ENCODE results near the gene MINK1. TPM values are rescaled to one million over a fixed set of nuclear protein-coding genes. Genes with fewer than 3 reads are reported as not detected.
"Not testable (repeated sequence)": the region's sequence is repeated elsewhere in the genome, so short reads cannot be mapped to it uniquely, and the experiment has no call there.

The MINK1 gene
- total RNA-seq, 1 donor from 2014 or later, result 58.4 TPM

DNA sequence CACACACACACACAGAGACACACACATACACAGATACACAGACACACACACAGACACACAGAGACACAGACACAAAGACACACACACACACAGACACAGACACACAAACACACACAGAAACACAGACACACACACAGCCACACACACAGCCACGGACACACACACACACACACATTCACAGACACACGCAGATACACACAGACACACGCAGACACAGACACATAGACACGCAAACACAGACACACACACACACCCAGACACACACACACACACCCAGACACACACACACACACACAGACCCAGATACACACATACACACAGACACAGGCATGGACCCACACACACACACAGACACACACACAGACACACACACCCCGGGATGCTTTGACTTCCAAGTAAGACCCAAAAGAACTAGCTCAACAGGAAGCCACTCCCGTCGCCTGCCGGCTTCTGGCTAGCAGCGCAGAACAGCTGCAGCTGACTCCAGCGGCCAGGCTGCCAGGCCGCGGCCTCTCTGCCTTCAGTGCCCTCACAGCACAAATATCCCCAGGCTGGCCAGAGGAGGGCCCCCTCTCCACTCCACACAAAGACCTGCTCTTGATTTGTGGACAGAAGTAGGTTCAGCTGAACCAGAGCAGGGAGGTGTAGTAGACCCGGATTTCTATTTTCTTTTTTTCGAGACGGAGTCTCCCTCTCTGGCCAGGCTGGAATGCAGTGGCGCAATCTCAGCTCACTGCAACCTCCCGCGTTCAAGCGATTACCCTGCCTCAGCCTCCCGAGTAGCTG lies 75.8 kb downstream of the MINK1 start:
- Histone ChIP-seq H3K36me3 (ENCODE audit: control insufficient read depth, insufficient read depth, low read length) (no peaks in the 10 kb centered on the region), H3K4me3 (ENCODE audit: low read depth, low read length) (no peak overlapping the region), H3K27me3 (ENCODE audit: control insufficient read depth, insufficient read depth, low read length) (no peaks in the 10 kb centered on the region)
- no peak for FAIRE-seq
- DNase-seq (ENCODE audit: low read depth), result peak; percentile 91
- TF ChIP-seq, protein P1, sequence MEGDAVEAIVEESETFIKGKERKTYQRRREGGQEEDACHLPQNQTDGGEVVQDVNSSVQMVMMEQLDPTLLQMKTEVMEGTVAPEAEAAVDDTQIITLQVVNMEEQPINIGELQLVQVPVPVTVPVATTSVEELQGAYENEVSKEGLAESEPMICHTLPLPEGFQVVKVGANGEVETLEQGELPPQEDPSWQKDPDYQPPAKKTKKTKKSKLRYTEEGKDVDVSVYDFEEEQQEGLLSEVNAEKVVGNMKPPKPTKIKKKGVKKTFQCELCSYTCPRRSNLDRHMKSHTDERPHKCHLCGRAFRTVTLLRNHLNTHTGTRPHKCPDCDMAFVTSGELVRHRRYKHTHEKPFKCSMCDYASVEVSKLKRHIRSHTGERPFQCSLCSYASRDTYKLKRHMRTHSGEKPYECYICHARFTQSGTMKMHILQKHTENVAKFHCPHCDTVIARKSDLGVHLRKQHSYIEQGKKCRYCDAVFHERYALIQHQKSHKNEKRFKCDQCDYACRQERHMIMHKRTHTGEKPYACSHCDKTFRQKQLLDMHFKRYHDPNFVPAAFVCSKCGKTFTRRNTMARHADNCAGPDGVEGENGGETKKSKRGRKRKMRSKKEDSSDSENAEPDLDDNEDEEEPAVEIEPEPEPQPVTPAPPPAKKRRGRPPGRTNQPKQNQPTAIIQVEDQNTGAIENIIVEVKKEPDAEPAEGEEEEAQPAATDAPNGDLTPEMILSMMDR (IDR thresholded peaks at IDR 0.05; ENCODE audit: insufficient read depth, low read length, severe bottlenecking), result peak; percentile 84

DNA sequence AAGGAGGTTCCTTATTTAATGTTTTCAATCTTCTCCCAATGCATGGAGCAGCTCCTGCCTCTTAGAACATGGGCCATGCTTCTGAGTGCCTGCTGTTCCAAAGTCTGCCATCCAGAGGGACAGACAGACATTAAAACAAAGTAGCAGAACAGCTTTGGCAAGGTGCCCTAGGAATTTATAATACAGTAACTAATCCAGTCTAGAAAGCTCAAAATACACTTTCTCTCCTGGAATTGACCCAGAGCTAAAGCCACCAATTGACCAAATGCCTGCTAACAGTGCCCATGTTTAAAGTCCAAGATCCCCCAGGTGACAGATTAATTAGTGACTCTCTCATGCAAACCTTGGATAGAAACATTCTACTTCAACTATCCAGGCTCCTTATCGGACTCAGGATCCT lies 80.9 kb downstream of the MINK1 start:
- no peak overlapping the region for H3K4me3 ChIP-seq (ENCODE audit: low read depth, low read length)
- no peaks in the 10 kb centered on the region for H3K36me3 ChIP-seq (ENCODE audit: control insufficient read depth, insufficient read depth, low read length)
- DNase-seq (ENCODE audit: low read depth) (no peak), FAIRE-seq (no peak)
- no peaks in the 10 kb centered on the region for H3K27me3 ChIP-seq (ENCODE audit: control insufficient read depth, insufficient read depth, low read length)
- TF ChIP-seq, protein P1 (IDR thresholded peaks at IDR 0.05; ENCODE audit: insufficient read depth, low read length, severe bottlenecking), result no peak

DNA sequence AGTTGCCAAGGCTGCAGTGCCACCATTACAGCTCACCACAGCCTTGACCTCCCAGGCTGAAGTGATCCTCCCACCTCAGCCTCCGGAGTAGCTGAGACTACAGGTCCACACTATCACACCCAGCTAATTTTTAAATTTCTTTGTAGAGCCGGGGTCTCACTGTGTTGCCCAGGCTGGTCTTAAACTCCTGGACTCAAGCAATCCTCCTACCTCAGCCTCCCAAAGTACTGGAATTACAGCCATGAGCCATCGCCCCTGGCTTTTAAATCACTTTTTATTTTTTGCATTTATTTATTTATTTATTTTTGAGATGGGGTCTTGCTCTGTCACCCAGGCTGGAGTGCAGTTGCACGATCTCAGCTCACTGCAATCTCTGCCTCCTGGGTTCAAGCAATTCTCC lies 81.4 kb downstream of the MINK1 start:
- H3K36me3 ChIP-seq (ENCODE audit: control insufficient read depth, insufficient read depth, low read length); H3K27me3 ChIP-seq (ENCODE audit: control insufficient read depth, insufficient read depth, low read length); FAIRE-seq; DNase-seq (ENCODE audit: low read depth); H3K4me3 ChIP-seq (ENCODE audit: low read depth, low read length): not testable (repeated sequence)

DNA sequence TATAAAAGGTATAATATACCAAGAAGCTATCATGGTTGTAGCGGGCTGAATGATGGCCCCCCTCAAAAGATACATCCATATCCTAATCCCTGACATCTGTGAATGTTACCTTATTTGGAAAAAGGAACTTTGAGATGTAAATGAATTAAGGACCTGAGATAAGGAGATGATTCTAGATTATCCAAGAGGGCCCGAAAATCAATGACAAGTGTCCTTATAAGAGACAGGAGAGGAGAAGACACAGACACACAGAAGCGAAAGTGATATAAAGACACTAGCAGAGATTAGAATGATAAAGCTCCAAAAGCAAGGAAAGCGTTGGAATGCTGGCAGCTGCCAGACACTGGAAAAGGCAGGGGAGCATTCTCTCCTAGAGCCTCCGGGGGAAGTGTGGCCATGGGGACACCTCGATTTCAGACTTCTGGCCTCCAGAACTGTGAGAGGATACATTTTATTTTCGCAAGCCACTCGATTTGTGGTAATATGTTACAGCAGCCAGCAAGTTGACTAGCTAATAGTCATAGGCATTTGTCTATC lies 86.4 kb downstream of the MINK1 start:
- no peak for DNase-seq (ENCODE audit: low read depth)
- Histone ChIP-seq H3K27me3 (ENCODE audit: control insufficient read depth, insufficient read depth, low read length) (no peaks in the 10 kb centered on the region), H3K4me3 (ENCODE audit: low read depth, low read length) (no peak overlapping the region), H3K36me3 (ENCODE audit: control insufficient read depth, insufficient read depth, low read length) (no peaks in the 10 kb centered on the region)
- TF ChIP-seq, protein P1 (IDR thresholded peaks at IDR 0.05; ENCODE audit: insufficient read depth, low read length, severe bottlenecking), result no peak
- no peak for FAIRE-seq

DNA sequence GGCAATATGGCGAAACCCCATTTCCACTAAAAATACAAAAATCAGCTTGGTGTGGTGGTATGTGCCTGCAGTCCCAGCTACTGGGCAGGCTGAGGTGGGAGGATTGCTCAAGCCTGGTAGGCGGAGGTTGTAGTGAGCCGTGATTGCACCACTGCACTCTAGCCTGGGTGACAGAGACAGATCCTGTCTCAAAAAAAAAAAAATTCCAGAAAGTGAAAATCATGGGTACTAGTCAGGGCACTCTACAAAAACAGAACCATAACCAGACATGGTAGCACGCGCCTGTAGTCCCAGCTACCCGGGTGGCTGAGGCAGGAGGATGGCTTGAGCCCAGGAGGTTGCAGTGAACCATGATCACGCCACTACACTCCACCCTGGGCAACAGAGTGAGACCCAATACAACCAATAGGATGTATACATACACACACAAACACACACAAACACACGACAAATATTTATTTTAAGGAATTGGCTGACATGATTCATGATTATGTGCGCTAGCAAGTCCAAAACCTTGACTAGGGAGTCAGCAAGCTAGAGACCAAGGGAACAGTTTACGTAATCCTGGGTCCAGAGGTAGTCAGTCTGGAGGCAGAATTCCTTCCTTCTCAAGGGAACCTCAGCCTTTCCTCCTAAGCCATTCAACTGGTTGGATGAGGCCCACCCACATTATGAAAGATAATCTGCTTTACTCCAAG lies 87.4 kb downstream of the MINK1 start:
- DNase-seq (ENCODE audit: low read depth) (peak; percentile 71), FAIRE-seq (peak; percentile 66)
- Histone ChIP-seq H3K36me3 (ENCODE audit: control insufficient read depth, insufficient read depth, low read length) (no peaks in the 10 kb centered on the region), H3K27me3 (ENCODE audit: control insufficient read depth, insufficient read depth, low read length) (no peaks in the 10 kb centered on the region), H3K4me3 (ENCODE audit: low read depth, low read length) (no peak overlapping the region)
- TF ChIP-seq, protein P1 (IDR thresholded peaks at IDR 0.05; ENCODE audit: insufficient read depth, low read length, severe bottlenecking), result no peak

DNA sequence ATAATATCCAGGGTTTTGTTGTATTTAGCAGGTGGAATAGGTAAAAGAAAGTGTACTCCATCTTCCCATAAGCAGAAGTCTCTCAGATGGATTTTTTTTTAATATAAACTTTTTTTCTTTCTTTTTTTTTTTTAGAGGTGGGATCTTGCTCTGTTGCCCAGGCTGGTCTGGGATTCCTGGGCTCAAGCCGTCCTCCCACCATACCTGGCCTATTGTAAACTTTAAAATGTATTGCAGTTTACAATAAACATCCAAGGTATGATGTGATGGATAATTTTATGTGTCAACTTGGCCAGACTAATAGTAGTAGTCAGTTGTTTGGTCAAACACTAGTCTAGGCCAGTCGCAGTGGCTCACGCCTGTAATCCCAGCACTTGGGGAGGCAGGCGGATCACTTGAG lies 88.2 kb downstream of the MINK1 start:
- Histone ChIP-seq H3K36me3 (ENCODE audit: control insufficient read depth, insufficient read depth, low read length) (no peaks in the 10 kb centered on the region), H3K4me3 (ENCODE audit: low read depth, low read length) (no peak overlapping the region), H3K27me3 (ENCODE audit: control insufficient read depth, insufficient read depth, low read length) (no peaks in the 10 kb centered on the region)
- FAIRE-seq (no peak), DNase-seq (ENCODE audit: low read depth) (no peak)
- TF ChIP-seq, protein P1 (IDR thresholded peaks at IDR 0.05; ENCODE audit: insufficient read depth, low read length, severe bottlenecking), result no peak

DNA sequence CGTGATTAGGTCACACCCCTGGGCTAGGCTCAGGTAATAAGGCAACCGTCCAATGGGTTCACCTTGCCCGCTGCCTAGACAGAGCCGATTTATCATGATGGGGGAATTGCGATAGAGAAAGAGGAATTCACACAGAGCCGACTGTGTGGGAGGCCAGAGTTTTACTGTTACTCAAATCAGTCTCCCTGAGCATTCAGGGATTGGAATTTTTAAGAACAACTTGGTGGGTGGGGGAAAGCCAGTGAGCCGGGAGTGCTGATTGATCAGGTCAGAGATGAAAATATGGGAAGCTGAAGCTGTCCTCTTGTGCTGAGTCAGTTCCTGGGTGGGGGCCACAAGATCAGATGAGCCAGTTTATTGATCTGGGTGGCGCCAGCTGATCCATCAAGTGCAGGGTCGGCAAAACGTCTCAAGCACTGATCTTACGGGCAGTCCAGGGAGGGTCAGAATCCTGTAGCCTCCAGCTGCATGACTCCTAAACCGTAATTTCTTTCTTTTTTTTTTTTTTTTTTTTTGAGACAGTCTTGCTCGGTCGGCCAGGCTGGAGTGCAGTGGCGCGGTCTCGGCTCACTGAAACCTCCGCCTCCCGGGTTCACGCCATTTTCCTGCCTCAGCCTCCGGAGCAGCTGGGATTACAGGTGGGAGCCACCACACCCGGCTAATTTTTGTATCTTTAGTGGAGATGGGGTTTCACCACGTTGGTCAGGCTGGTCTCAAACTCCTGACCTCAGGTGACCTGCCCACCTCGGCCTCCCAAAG lies 93.6 kb downstream of the MINK1 start:
- H3K36me3 ChIP-seq (ENCODE audit: control insufficient read depth, insufficient read depth, low read length); H3K4me3 ChIP-seq (ENCODE audit: low read depth, low read length); DNase-seq (ENCODE audit: low read depth); H3K27me3 ChIP-seq (ENCODE audit: control insufficient read depth, insufficient read depth, low read length); FAIRE-seq: not testable (repeated sequence)
